22Rv1 (cell line): Measurements from ENCODE around the gene GLCE.
"Not testable (repeated sequence)": the region's sequence is repeated elsewhere in the genome, so short reads cannot be mapped to it uniquely, and the experiment has no call there.

Experiments used
- ZFX ChIP-seq: fragments of 450-650 bp; IDR thresholded peaks from 2 replicates; pipeline ENCODE4 v1.6.1; 2017; ENCODE audit warnings: antibody characterized with exemption, borderline replicate concordance
- TF ChIP-seq, protein P1 (sequence below): fragments of 450-650 bp; IDR thresholded peaks from 2 replicates; pipeline ENCODE4 v1.5.1; 2017; ENCODE audit warnings: mild to moderate bottlenecking

DNA sequence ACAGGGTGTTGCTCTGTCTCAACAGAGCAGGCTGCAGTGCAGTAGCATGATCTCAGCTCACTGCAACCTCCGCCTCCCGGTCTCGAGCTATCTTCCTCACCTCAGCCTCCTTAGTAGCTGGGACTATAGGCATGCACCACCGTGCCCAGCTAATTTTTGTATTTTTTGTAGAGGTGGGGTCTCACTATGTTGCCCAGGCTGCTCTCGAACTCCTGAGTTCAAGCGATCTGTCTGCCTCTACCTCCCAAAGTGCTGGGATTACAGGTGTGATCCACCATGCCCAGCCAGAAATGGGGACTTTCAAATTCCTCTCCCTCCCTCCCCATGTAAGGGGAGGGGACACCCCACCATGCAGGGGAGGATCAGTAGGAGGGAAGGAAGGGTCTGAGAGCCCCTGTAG lies 141.7 kb downstream of the GLCE start:
- TF ChIP-seq, protein P1, sequence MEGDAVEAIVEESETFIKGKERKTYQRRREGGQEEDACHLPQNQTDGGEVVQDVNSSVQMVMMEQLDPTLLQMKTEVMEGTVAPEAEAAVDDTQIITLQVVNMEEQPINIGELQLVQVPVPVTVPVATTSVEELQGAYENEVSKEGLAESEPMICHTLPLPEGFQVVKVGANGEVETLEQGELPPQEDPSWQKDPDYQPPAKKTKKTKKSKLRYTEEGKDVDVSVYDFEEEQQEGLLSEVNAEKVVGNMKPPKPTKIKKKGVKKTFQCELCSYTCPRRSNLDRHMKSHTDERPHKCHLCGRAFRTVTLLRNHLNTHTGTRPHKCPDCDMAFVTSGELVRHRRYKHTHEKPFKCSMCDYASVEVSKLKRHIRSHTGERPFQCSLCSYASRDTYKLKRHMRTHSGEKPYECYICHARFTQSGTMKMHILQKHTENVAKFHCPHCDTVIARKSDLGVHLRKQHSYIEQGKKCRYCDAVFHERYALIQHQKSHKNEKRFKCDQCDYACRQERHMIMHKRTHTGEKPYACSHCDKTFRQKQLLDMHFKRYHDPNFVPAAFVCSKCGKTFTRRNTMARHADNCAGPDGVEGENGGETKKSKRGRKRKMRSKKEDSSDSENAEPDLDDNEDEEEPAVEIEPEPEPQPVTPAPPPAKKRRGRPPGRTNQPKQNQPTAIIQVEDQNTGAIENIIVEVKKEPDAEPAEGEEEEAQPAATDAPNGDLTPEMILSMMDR, result not testable (repeated sequence)
- not testable (repeated sequence) for TF ChIP-seq ZFX
